HG03457 (cell line): ENCODE data around the gene RDH14.
A peak's percentile ranks its signal among the peaks of the same experiment; 100 is the strongest.

Experiments
- ATAC-seq: cut with Tn5 transposase; IDR thresholded peaks from one replicate; pipeline ENCODE4 v1.9.1; 2021; ENCODE audit warnings: moderate number of reproducible peaks; ENCODE audit not compliant: unreplicated experiment

RDH14 gene

DNA sequence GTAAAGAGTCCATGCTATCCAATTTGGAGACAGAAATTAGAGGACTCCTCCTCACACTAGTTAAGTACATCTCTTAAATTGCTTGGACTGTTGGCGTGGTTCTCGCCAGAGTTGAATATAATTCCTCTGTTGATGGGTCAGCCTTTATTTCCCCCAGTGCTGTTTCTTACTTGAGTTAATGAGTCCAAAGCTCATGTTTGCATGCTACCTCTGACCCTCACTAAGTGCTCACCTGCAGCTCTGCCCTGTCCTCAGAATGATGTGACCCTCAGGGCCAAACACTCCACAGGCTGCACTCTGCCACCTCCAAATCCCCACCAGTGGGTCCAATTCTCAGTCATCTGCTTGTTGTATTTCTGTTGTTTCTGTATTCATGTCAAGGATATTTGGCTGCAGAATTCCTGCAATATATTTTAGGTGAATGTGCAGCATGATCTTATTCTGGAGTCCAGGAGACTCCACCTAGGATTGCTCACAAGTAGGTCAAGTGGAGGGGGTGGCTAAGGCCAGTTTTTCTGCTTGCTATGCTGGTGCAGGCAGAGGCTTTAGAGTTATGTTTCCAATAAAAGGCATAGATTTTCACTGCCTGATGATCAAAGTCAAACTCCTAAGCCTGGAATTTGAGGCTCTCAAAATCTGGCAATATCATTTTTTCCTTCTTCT is 37.8 kb downstream of the RDH14 start:
- ATAC-seq, result no peak

DNA sequence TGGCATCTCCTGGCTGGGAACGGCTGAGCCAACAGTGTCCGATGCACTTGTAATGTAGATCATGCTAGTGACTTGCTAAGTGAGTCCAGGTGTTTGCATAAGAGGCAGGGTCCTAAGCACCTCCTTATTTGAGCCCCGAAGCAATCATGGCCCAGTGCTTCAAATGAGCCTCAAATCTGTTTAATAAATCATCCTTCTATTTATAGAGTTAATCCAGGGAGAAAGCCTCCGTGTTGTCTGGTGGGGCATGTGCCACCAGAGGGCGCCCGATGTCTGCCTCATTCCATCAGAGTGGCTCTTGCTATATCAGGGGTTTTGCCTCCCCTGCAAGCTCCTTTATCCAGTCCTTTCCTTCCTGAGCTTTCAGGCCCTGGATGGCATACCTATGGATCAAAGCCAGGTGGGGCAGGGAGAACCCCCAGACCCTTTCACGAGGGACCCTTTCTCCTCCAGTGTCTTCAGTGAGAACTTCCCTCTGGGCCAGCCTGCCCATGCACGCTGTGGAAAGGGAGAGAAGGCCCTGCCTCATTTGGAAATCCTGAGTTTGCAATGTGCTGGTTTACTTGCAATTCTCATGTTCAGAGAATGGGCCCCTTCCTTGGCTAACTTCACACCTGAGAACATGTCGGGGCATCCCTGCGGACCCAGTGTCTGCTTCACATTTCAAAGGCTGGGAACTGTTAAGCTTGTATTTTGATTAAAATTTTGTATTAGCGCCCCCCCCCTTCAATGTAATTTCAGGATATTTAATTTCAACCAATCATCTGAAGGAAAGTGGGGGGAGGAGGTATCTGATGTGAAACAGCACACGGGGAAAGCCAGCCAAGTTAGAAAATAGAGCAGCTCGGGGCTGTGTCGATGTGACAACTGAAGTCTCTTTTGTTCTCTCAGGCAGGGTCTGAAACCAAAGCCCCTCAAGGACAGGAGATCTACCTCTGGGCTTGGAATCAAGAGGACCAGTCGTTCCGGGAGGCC is 39.7 kb downstream of the RDH14 start:
- ATAC-seq, result peak; percentile 79

DNA sequence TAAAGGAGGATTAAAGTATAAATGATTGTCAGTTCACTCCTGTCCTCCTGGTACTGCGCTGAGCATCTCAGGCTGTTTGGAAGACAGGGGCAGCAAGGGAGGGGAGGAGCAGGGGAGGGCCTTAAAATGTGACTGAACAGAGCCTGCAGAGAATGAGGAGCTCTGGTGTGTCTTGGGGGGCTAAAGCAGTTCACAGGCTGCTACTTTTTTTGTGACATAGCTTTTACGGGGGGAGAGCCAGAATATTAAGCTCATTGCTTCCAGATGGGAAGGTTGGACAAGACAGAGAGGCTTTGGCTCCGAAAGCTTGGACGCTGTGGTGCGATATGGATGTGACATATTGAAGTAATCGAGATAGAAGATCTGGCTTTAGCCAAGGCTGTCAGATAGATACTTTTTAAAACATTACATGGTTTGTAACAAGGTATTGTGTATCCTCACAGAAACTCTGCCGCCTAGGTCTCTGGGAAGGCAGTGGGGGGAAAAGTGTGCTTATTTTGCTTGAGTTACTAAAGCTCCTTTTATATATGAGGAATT is 40.5 kb downstream of the RDH14 start:
- ATAC-seq, result no peak

DNA sequence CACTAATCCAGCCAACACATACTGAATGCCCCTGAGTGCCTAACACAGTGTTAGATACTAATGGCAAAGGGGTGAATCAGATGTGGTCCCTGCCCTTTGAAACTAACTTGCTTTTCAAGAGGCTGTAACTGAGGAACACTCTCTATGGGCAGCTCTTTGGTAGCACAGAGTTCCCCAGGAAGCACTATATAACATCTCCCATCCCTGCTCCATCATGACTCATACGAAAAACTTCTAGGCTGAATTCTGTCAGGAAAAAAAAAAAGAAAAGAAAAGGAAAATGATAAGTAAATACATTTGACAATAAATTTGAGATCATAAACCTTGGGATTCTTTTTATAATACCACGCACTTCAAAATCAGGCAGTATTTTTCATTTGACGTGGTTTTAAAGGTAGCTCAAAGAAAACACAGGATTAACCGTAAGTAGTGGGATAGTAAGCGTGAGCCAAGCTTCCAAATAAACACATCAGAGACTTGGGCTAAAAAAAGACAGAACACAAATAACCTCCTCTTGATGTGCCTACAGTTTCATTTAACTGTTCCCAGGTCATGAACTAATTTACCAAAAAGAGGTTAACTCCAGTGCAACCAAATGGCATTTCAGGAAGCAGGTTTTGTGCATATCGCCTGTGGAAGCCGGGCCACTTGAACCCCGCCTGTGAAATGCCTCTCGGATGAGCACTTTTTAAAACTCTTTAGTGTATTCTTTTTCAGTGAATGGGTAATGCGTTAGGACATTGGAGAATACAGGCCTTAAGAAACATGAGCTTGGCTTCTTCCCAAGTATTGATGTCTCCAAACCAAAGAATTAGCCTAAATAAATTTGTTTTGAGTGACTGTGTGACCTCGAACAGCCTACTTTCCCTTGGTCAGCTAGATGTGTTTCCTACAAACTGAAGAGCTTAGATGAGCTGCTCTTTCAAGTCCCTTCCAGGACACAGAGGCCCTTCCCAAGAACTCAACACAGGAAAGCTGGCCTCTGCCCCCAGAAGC is 42.0 kb downstream of the RDH14 start:
- ATAC-seq, result no peak

DNA sequence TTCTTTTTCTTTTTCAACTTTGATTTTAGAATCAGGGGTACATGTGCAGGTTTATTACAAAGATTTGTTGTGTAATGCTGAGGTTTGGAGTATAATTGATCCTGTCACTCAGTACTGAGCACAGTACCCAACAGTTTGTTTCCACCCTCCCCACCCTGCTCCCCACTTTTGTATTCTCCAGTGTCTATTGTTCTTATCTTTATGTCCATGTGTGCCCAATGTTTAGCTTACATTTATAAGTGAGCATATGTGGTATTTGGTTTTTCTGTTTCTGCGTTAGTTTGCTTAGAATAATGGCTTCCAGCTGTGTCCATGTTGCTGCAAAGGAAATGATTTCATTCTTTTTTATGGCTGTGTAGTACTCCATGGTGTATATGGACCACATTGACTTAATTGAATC is 43.1 kb downstream of the RDH14 start:
- ATAC-seq, result no peak

DNA sequence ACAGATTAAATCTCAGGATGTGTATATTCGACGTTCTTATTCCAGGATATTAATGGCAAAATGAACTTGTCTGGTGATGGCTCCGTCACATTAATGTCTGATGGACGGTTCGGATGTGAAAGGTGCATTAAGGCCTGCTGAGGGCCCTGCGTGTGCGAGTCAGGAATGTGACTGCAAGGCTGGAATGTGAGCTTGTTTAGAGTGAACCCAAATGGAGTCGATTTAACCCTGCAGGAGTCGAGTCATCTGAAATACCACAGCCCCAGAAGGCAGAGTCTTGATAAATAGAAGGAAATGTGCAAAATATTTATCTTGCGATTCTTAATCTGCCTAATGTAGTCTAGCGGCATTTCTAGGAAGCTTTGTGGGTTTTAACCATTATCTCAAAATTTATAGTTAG is 44.3 kb downstream of the RDH14 start:
- ATAC-seq, result no peak

DNA sequence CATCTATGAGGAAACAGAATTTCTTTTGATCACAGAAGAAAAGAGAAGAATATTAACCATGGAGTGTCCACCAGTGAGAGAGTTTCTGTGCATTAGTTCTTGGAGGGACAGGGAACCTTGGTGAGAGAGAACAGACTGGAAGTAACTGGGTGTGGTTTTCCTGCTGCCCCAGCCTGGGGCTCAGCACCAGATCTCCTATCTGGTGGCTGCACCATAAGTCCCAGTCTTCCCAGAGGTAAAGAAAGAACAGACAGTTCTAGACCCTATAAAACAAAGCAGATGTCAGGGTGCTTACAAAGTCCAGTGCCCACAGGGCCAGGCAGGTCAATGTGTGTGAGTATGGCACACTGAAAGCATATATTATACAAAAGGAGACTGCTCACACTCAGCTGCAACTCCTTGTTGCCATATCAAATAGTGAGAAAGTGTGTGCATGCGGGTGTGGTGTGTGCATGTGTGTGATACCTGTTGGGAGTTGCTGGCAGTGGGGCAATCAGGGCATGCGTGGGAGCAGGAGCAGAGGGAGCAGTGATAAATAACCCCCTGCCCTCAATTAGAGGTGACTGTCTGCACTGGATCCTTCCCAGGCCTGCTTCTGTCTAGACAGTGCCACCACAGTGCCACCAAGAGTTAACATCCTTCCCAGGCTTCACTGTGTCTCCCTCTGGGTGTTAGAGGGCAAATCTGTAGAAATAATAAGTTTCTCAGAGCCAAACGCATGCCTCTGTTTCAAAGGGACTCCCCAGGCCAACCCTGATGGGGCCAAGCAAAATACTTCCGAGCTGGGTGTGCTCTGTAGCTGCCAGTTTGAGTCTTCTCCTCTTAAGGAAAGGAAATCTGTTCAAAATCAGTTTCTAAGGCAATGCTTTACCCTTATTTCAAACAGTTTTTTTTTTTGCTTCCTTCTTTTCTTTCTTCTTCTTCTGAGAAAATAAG is 45.7 kb downstream of the RDH14 start:
- ATAC-seq, result no peak

DNA sequence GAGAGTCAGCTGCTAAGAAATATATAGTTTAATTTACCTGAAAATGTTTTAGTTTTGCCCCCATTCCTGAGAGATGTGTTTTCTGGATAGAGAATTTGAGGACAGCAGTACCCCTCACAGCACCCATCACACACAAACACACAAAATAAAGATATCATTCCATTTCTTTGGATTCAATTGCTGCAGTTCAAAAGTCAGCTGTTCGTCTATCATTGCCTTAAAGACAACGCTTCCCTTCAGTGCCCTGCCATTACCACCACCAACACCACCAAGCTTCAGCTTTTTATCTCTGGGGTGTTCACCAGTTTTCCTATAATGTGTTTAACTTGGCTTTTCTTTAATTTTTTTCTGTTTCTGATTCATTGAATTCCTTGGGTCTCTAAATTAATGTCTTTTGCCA is 49.7 kb downstream of the RDH14 start:
- ATAC-seq, result no peak

DNA sequence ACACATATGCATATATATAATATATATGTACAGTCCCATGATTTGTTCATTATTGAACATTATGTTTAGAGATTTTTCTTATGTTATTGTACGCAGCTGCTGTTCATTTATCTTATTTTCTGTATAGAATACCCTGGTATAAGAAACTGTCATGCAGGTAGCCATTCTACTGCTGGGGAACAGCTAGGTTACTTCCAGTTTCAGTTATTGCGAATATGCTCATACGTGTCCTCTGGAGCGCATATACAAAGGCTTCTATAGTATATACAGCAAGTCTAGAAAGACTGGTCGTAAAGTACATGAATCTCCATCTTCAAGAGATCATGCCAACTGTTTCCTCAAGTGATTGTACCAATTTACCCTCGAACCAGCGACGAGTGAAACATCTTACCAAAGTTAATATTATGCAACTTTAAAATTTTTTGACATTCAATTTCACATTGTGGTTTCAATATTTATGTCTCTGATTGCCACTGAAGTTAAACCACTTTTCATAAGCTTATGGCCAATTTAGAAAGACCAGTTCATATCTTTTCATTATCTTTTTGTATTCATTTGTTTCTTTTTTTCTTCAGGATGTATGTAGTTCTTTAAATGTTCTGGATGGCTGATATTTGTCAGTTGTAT is 53.5 kb downstream of the RDH14 start:
- no peak for ATAC-seq

DNA sequence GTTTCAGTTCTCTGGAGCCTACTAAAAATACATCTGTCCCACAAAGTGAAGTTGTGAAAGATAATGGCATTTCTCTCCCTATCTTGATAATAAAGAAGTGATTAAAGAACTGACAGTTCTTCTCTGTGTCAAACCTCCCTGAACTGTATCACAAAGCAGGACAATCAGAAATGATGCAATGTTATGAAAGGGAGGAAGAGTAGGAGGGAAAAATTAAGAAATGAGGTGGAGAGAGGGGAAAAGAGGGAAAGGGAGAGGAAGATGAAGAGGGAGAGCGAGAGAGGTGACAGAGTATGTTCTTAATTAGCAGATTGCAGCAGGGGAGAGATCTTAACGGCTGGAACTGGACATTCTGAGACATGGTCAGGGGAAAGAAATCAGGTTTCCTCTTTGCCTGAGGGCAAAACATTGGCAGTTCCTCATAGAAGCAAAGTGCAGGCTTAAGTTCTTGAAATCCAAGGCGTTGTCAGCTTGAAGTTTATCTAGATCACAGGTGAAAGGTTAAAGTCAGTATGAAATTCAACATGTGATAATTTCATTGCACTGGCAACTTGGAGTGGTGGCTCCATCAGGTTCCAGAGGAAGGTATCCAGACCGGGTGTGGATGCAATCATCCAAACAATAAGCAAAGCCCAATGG is 54.6 kb downstream of the RDH14 start:
- no peak for ATAC-seq
